Measurements from ENCODE around the gene SEMA6D. TPM values are rescaled to one million over a fixed set of nuclear protein-coding genes. Genes with fewer than 3 reads are reported as not detected.

SEMA6D gene
- total and polyA plus RNA-seq, 2 donors (not counting 1 experiment from before 2014, with no cell fraction given) = 2.4 to 13.4 TPM

DNA sequence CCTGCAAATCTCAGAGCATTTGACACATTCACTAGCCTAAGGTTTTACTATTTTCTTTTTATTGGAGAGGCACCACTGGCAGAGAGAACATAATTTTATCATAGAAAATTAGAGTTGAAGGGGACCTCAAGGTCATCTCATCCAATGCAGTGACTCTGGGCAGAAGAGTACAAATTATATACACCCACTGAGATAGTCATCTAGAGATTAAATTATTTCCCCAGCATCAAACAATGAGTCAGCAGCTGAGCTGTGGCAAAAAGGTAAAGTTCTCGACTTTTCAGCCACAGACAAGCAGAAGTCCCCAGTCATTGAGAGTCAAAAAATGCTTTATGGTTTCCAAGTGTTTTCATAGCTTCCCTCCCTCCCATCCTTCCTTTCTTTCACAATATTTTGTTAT, 39.3 kb upstream of the SEMA6D start:
- H3K4me2 ChIP-seq (ENCODE audit: extremely low read depth, insufficient read depth, low read length) = no peak overlapping the region
- H3K4me3 ChIP-seq (replicated peaks in 1 of 4; ENCODE audit: control extremely low read depth in 1 of 4, insufficient read depth in 1 of 4, low read depth in 3 of 4, low read length in 4 of 4) = no peak overlapping the region
- H3K9me3 ChIP-seq (ENCODE audit: control insufficient read depth, insufficient read depth, low read depth, low read length) = no peaks in the 10 kb centered on the region
- no peak for DNase-seq (ENCODE audit: low read depth in 2 of 2)
- no peaks in the 10 kb centered on the region for H3K27me3 ChIP-seq (ENCODE audit: control insufficient read depth, insufficient read depth, low read length)
- no peaks in the 10 kb centered on the region for H3K36me3 ChIP-seq (ENCODE audit: control insufficient read depth, insufficient read depth, low read length)
- no peak overlapping the region for H2AFZ ChIP-seq (ENCODE audit: low read length)
- no peaks in the 10 kb centered on the region for H3K79me2 ChIP-seq (ENCODE audit: control insufficient read depth, insufficient read depth, low read length)
- no peak overlapping the region for H3K27ac ChIP-seq (ENCODE audit: insufficient read depth, low read length)
- H3K4me1 ChIP-seq (ENCODE audit: control insufficient read depth, extremely low read depth, insufficient read depth, low read length) = no peaks in the 10 kb centered on the region
- H4K20me1 ChIP-seq (ENCODE audit: control insufficient read depth, extremely low read depth, insufficient read depth, low read length) = no peaks in the 10 kb centered on the region
- TF ChIP-seq EZH2 (IDR thresholded peaks at IDR 0.05; ENCODE audit: low read length, missing control alignments) = no peak
- TF ChIP-seq CTCF (conservative IDR thresholded peaks at IDR 0.05 in 1 of 2, IDR thresholded peaks at IDR 0.05 in 1 of 2; ENCODE audit: low read depth in 1 of 2, low read length in 2 of 2) = no peak
- no peak overlapping the region for H3K9ac ChIP-seq (ENCODE audit: insufficient read depth, low read length)

DNA sequence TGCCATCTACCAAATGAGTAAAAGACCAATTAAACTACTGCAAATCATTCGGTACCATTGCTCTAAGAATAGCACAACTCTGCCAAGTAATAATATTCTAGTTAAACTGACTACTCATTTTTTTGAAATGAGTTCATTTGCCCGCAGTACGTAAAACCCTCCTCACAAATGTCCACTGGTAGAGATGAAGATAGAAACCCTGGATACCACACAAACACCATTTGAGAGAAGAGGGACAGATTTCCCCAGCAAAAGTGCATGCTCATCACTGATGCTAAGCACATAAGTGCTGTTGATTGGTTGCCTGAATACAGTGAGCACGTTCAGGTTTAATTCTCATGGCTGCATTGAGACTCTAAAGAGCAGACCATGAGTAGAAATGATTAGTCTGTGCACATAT, 34.6 kb upstream of the SEMA6D start:
- Histone ChIP-seq H3K36me3 (ENCODE audit: control insufficient read depth, insufficient read depth, low read length) (no peaks in the 10 kb centered on the region), H4K20me1 (ENCODE audit: control insufficient read depth, extremely low read depth, insufficient read depth, low read length) (no peaks in the 10 kb centered on the region), H3K27me3 (ENCODE audit: control insufficient read depth, insufficient read depth, low read length) (no peaks in the 10 kb centered on the region), H3K9ac (ENCODE audit: insufficient read depth, low read length) (no peak overlapping the region), H3K4me1 (ENCODE audit: control insufficient read depth, extremely low read depth, insufficient read depth, low read length) (no peaks in the 10 kb centered on the region), H3K79me2 (ENCODE audit: control insufficient read depth, insufficient read depth, low read length) (no peaks in the 10 kb centered on the region), H3K4me2 (ENCODE audit: extremely low read depth, insufficient read depth, low read length) (no peak overlapping the region), H3K4me3 (replicated peaks in 1 of 4; ENCODE audit: control extremely low read depth in 1 of 4, insufficient read depth in 1 of 4, low read depth in 3 of 4, low read length in 4 of 4) (no peak overlapping the region), H2AFZ (ENCODE audit: low read length) (no peak overlapping the region), H3K9me3 (ENCODE audit: control insufficient read depth, insufficient read depth, low read depth, low read length) (no peaks in the 10 kb centered on the region), H3K27ac (ENCODE audit: insufficient read depth, low read length) (no peak overlapping the region)
- no peak for DNase-seq (ENCODE audit: low read depth in 2 of 2)
- TF ChIP-seq EZH2 (IDR thresholded peaks at IDR 0.05; ENCODE audit: low read length, missing control alignments) = no peak
- TF ChIP-seq CTCF (conservative IDR thresholded peaks at IDR 0.05 in 1 of 2, IDR thresholded peaks at IDR 0.05 in 1 of 2; ENCODE audit: low read depth in 1 of 2, low read length in 2 of 2) = no peak

DNA sequence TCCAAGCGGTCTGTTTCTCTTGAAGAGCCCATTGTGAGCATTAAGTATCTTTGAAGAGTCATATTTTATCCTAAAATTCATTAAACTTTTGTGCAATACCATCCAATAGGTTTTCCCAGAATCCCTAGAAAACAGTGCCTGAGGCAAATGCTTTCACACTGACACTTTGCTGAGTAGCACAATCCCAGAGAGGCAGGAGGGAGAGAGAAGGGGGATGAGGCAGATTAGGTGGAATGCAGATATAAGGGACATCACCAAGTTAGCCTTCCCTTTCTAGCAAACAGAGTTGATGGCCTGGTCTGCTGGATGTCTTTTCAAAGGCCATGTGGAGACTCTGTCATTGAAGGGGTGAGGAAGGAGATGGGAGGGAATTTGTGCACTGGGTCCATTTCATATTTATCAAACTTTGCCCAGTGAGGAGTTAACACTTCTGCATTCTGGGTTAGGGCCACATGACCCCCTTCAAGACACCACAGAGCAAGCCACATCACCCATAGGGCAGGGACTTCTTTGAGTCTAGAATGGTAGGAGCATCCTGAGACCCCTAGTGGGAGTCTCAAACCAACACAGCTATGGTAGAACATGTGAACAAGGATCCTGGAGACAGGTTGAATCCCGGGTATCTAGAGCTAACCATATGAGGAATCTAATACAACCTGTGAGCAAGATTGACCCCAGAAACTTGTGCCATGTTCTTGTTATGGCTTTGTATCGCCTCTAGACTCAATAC, 32.0 kb upstream of the SEMA6D start:
- TF ChIP-seq EZH2 (IDR thresholded peaks at IDR 0.05; ENCODE audit: low read length, missing control alignments) = no peak
- TF ChIP-seq CTCF (conservative IDR thresholded peaks at IDR 0.05 in 1 of 2, IDR thresholded peaks at IDR 0.05 in 1 of 2; ENCODE audit: low read depth in 1 of 2, low read length in 2 of 2) = no peak
- Histone ChIP-seq H2AFZ (ENCODE audit: low read length) (no peak overlapping the region), H3K27ac (ENCODE audit: insufficient read depth, low read length) (no peak overlapping the region), H3K27me3 (ENCODE audit: control insufficient read depth, insufficient read depth, low read length) (no peaks in the 10 kb centered on the region), H3K36me3 (ENCODE audit: control insufficient read depth, insufficient read depth, low read length) (no peaks in the 10 kb centered on the region), H3K4me3 (replicated peaks in 1 of 4; ENCODE audit: control extremely low read depth in 1 of 4, insufficient read depth in 1 of 4, low read depth in 3 of 4, low read length in 4 of 4) (no peak overlapping the region), H3K9me3 (ENCODE audit: control insufficient read depth, insufficient read depth, low read depth, low read length) (no peaks in the 10 kb centered on the region), H3K9ac (ENCODE audit: insufficient read depth, low read length) (no peak overlapping the region), H3K4me2 (ENCODE audit: extremely low read depth, insufficient read depth, low read length) (no peak overlapping the region), H3K79me2 (ENCODE audit: control insufficient read depth, insufficient read depth, low read length) (no peaks in the 10 kb centered on the region), H4K20me1 (ENCODE audit: control insufficient read depth, extremely low read depth, insufficient read depth, low read length) (no peaks in the 10 kb centered on the region), H3K4me1 (ENCODE audit: control insufficient read depth, extremely low read depth, insufficient read depth, low read length) (no peaks in the 10 kb centered on the region)
- DNase-seq (ENCODE audit: low read depth in 2 of 2) = no peak
